Erythroblast (primary cell): ENCODE data around the gene IL22.

Source experiments
- GATA1 ChIP-seq: IDR thresholded peaks from 2 replicates; pipeline ENCODE4 v1.6.1; 2011; ENCODE audit warnings: low read depth, mild to moderate bottlenecking, control low read depth, low read length, moderate library complexity
- POLR2A ChIP-seq: IDR thresholded peaks from 2 replicates; pipeline ENCODE4 v1.6.1; 2011; ENCODE audit warnings: mild to moderate bottlenecking, low read length

- TF ChIP-seq POLR2A (no peak), GATA1 (no peak)
Observed at GRCh38 chr12:68291396-68292036, 38.1 kb upstream of the IL22 start.
